CD14-positive monocyte (primary cell): ENCODE results near the gene SCN5A. TPM values are rescaled to one million over a fixed set of nuclear protein-coding genes. Genes with fewer than 3 reads are reported as not detected.

Experiments used
- DNase-seq, 3 donors: peaks; one replicate each; pipeline ENCODE4 v3.0.0-alpha.2; 2011 to 2022
- H2AFZ ChIP-seq: 2 replicates; pipeline ENCODE4 v1.6.0; 2012; ENCODE audit warnings: mild to moderate bottlenecking, low read depth, low read length, inconsistent platforms; ENCODE audit not compliant: insufficient read depth, poor library complexity, severe bottlenecking
- H3K27ac ChIP-seq, 2 donors: 1 replicate in 1 of 2; 2 replicates in 1 of 2; pipeline ENCODE4 v1.5.1; 2012 to 2013; ENCODE audit warnings: low read length in 2 of 2, control low read depth in 1 of 2, inconsistent platforms in 1 of 2, low read depth in 1 of 2, mild to moderate bottlenecking in 1 of 2
- H3K27me3 ChIP-seq, 2 donors: one replicate each; pipeline versions ENCODE4 v1.6.0 to v1.6.1; 2011 to 2013; ENCODE audit warnings: low read length in 2 of 2; ENCODE audit not compliant: control insufficient read depth in 2 of 2, insufficient read depth in 2 of 2
- H3K36me3 ChIP-seq, 2 donors: replicated peaks in 1 of 2; 1 replicate in 1 of 2; 2 replicates in 1 of 2; pipeline versions ENCODE4 v1.5.1 to v1.6.1; 2012 to 2013; ENCODE audit warnings: low read length in 2 of 2, control low read depth in 1 of 2, inconsistent platforms in 1 of 2, mild to moderate bottlenecking in 1 of 2; ENCODE audit not compliant: insufficient read depth in 2 of 2, control insufficient read depth in 1 of 2
- H3K4me1 ChIP-seq, 2 donors: 1 replicate in 1 of 2; 2 replicates in 1 of 2; pipeline versions ENCODE4 v1.5.1 to v1.6.1; 2012 to 2013; ENCODE audit warnings: low read length in 2 of 2, control low read depth in 1 of 2, inconsistent platforms in 1 of 2, mild to moderate bottlenecking in 1 of 2, moderate library complexity in 1 of 2; ENCODE audit not compliant: insufficient read depth in 2 of 2, control insufficient read depth in 1 of 2
- H3K4me2 ChIP-seq: replicated peaks from 2 replicates; pipeline ENCODE3; 2012; ENCODE audit warnings: low read length, moderate library complexity, mild to moderate bottlenecking; ENCODE audit not compliant: poor library complexity, severe bottlenecking; ENCODE audit errors: extremely low read depth
- H3K4me3 ChIP-seq, 3 experiments: fragments of 200-600 bp in 1 of 3; sonication (generic) in 1 of 3; replicated peaks in 1 of 3; 1 replicate in 2 of 3; 2 replicates in 1 of 3; pipeline ENCODE4 v1.5.1; 2011 to 2013; ENCODE audit warnings: low read length in 3 of 3, mild to moderate bottlenecking in 3 of 3, control low read depth in 2 of 3, low read depth in 2 of 3, inconsistent platforms in 1 of 3, moderate library complexity in 1 of 3
- H3K79me2 ChIP-seq: 2 replicates; pipeline ENCODE4 v1.6.0; 2012; ENCODE audit warnings: mild to moderate bottlenecking, control low read depth, inconsistent platforms, low read length, moderate library complexity; ENCODE audit not compliant: insufficient read depth
- H3K9ac ChIP-seq: 2 replicates; pipeline ENCODE4 v1.6.0; 2017; ENCODE audit warnings: low read length, mild to moderate bottlenecking; ENCODE audit not compliant: insufficient read depth, poor library complexity, severe bottlenecking
- H3K9me3 ChIP-seq, 2 donors: replicated peaks in 1 of 2; 1 replicate in 1 of 2; 2 replicates in 1 of 2; pipeline versions ENCODE4 v1.5.1 to v1.6.1; 2012 to 2013; ENCODE audit warnings: low read length in 2 of 2, control low read depth in 1 of 2; ENCODE audit not compliant: control insufficient read depth in 1 of 2, insufficient read depth in 1 of 2
- H4K20me1 ChIP-seq: 2 replicates; pipeline ENCODE4 v1.6.0; 2012; ENCODE audit warnings: mild to moderate bottlenecking, low read length, control low read depth, moderate library complexity; ENCODE audit not compliant: insufficient read depth
- H3K27ac Mint-ChIP-seq, 7 donors: one replicate each; pipeline ENCODE4 v1.8.0; 2020; ENCODE audit warnings: mild to moderate bottlenecking in 7 of 7, mixed read lengths in 7 of 7, moderate library complexity in 6 of 7, inconsistent platforms in 2 of 7
- H3K27me3 Mint-ChIP-seq, 3 donors: one replicate each; pipeline ENCODE4 v1.8.0; 2021 to 2022; ENCODE audit warnings: low read depth in 3 of 3, mild to moderate bottlenecking in 3 of 3, mixed read lengths in 3 of 3, moderate library complexity in 3 of 3, inconsistent platforms in 1 of 3
- H3K36me3 Mint-ChIP-seq, 2 donors: one replicate each; pipeline ENCODE4 v1.8.0; 2020; ENCODE audit warnings: mixed read lengths in 2 of 2, inconsistent platforms in 1 of 2, mild to moderate bottlenecking in 1 of 2
- H3K4me1 Mint-ChIP-seq: one replicate; pipeline ENCODE4 v1.8.0; 2020; ENCODE audit warnings: mild to moderate bottlenecking, mixed read lengths
- H3K4me3 Mint-ChIP-seq, 2 donors: one replicate each; pipeline ENCODE4 v1.8.0; 2020; ENCODE audit warnings: mild to moderate bottlenecking in 2 of 2, mixed read lengths in 2 of 2, moderate library complexity in 1 of 2
- H3K9me3 Mint-ChIP-seq, 7 donors: one replicate each; pipeline ENCODE4 v1.8.0; 2020 to 2022; ENCODE audit warnings: mixed read lengths in 7 of 7, mild to moderate bottlenecking in 6 of 7, moderate library complexity in 6 of 7, inconsistent platforms in 2 of 7
- CTCF ChIP-seq: fragments of 200-600 bp; IDR thresholded peaks from one replicate; pipeline ENCODE4 v1.8.0; 2022; ENCODE audit warnings: antibody characterized with exemption, mild to moderate bottlenecking
- WGBS: methylation state at CpG from one replicate; pipeline ENCODE4 v1.1.5; 2013; ENCODE audit warnings: missing lambda C conversion rate; ENCODE audit not compliant: insufficient coverage; 5-methylcytosine and 5-hydroxymethylcytosine counted together
- intact Hi-C, 2 donors: fragments of 100-400 bp; cut with micrococcal nuclease; formaldehyde crosslinking; loops; one replicate each; pipeline versions ENCODE4 v1.15.0 to v1.15.1; 2023
- polyA plus RNA-seq, 3 donors: library from polyadenylated mRNA; depleted of rRNA in 1 of 3; unstranded in 2 of 3; stranded (reverse) in 1 of 3; fragments of 300-500 nt in 2 of 3; fragments of >200 nt in 1 of 3; fragmentation: Illumina TruSeq in 2 of 3; gene quantifications; 1 replicate in 2 of 3; 2 replicates in 1 of 3; pipeline ENCODE4 v1.2.3, GENCODE V29; 2012 to 2021

The SCN5A gene
- polyA plus RNA-seq, 3 donors: not detected

- Histone ChIP-seq H3K27ac (no peak overlapping the region), H2AFZ (no peak overlapping the region), H3K9ac (no peak overlapping the region), H4K20me1 (no peaks in the 10 kb centered on the region), H3K9me3 (peaks cover 0 to 14% of the 10 kb centered on the region in 2 donors), H3K79me2 (no peaks in the 10 kb centered on the region), H3K36me3 (no peaks in the 10 kb centered on the region), H3K27me3 (peaks cover 16 to 37% of the 10 kb centered on the region in 2 donors), H3K4me3 (no peak overlapping the region), H3K4me2 (no peak overlapping the region), H3K4me1 (peaks cover 9 to 11% of the 10 kb centered on the region in 2 donors)
- Mint-ChIP-seq H3K27me3 (peaks cover 0 to 5% (median 0%) of the 10 kb centered on the region in 3 donors), H3K4me1 (peaks cover 6% of the 10 kb centered on the region), H3K27ac (no peak overlapping the region), H3K36me3 (peaks cover 0 to 2% of the 10 kb centered on the region in 2 donors), H3K9me3 (peaks cover 0 to 6% (median 0%) of the 10 kb centered on the region in 7 donors), H3K4me3 (no peak overlapping the region)
- 94% methylated on average over 8 of the region's 8 CpGs for WGBS
- no peak for DNase-seq
- no peak for TF ChIP-seq CTCF
- intact Hi-C loops: no loop called here
These were observed 3.9 kb downstream of the SCN5A start for GRCh38 chr3:38645601-38646000.

GRCh38 chr3:38645076-38645475 lies 4.4 kb downstream of the SCN5A start:
- Mint-ChIP-seq H3K27ac (no peak overlapping the region), H3K4me1 (peaks cover 6% of the 10 kb centered on the region), H3K4me3 (no peak overlapping the region), H3K9me3 (peaks cover 0 to 6% (median 0%) of the 10 kb centered on the region in 7 donors), H3K36me3 (peaks cover 0 to 2% of the 10 kb centered on the region in 2 donors), H3K27me3 (peaks cover 0 to 8% (median 2%) of the 10 kb centered on the region in 3 donors)
- no peaks in the 10 kb centered on the region for H3K79me2 ChIP-seq
- H3K36me3 ChIP-seq: no peaks in the 10 kb centered on the region
- peaks cover 9 to 11% of the 10 kb centered on the region in 2 donors for H3K4me1 ChIP-seq
- WGBS: 92% methylated on average over 4 of the region's 4 CpGs
- H3K27ac ChIP-seq: no peak overlapping the region
- no peak overlapping the region for H2AFZ ChIP-seq
- H3K4me3 ChIP-seq: no peak overlapping the region
- no peak overlapping the region for H3K9ac ChIP-seq
- TF ChIP-seq CTCF: no peak
- H4K20me1 ChIP-seq: no peaks in the 10 kb centered on the region
- no peak overlapping the region for H3K4me2 ChIP-seq
- intact Hi-C loops: no loop called here
- peaks cover 12 to 31% of the 10 kb centered on the region in 2 donors for H3K27me3 ChIP-seq
- H3K9me3 ChIP-seq: peaks cover 0 to 13% of the 10 kb centered on the region in 2 donors
- DNase-seq: no peak
